GM18505 (cell line): ENCODE data around the gene TRIP6.

ENCODE experiments used
- ATAC-seq: cut with Tn5 transposase; IDR thresholded peaks from one replicate; pipeline ENCODE4 v1.9.1; 2021; ENCODE audit not compliant: unreplicated experiment
- POLR2A ChIP-seq: IDR thresholded peaks from 4 replicates; pipeline ENCODE4 v1.6.1; 2011; ENCODE audit warnings: borderline replicate concordance; ENCODE audit not compliant: insufficient read depth, insufficient read length; ENCODE audit errors: extremely low read depth

TRIP6 gene

GRCh38 chr7:100893318-100893895, 26.2 kb downstream of the TRIP6 start:
- no peak for TF ChIP-seq POLR2A
- no peak for ATAC-seq

- TF ChIP-seq POLR2A, result no peak
- ATAC-seq, result no peak
Measured at GRCh38 chr7:100893910-100894721, 26.9 kb downstream of the TRIP6 start.

- no peak for TF ChIP-seq POLR2A
- ATAC-seq, result no peak
Measured at GRCh38 chr7:100894860-100895700, 27.9 kb downstream of the TRIP6 start.

- TF ChIP-seq POLR2A, result no peak
- no peak for ATAC-seq
Measured at GRCh38 chr7:100895701-100895955, 28.4 kb downstream of the TRIP6 start, which contains the start of gene ACHE. ACHE (minus strand) TSS chr7:100895888; CDS start chr7:100894232, 1,656 bp downstream.

GRCh38 chr7:100895956-100896731, 29.0 kb downstream of the TRIP6 start:
- TF ChIP-seq POLR2A, result no peak
- no peak for ATAC-seq

- no peak for TF ChIP-seq POLR2A
- ATAC-seq, result no peak
Measured at GRCh38 chr7:100896732-100897608, 29.8 kb downstream of the TRIP6 start.

- ATAC-seq, result no peak
- no peak for TF ChIP-seq POLR2A
Measured at GRCh38 chr7:100897772-100898454, 30.7 kb downstream of the TRIP6 start.

- no peak for ATAC-seq
Measured at GRCh38 chr7:100899432-100899831, 32.2 kb downstream of the TRIP6 start.

GRCh38 chr7:100900978-100901377, 33.8 kb downstream of the TRIP6 start:
- no peak for ATAC-seq
- TF ChIP-seq POLR2A, result no peak

More at GRCh38 chr7:100899432-100899831, 32.2 kb downstream of the TRIP6 start:
- no peak for TF ChIP-seq POLR2A

GRCh38 chr7:100901921-100902332, 34.7 kb downstream of the TRIP6 start:
- no peak for ATAC-seq
- TF ChIP-seq POLR2A, result no peak

- no peak for ATAC-seq
- TF ChIP-seq POLR2A, result no peak
Measured at GRCh38 chr7:100902638-100903037, 35.5 kb downstream of the TRIP6 start.
